Urinary bladder (tissue), 4 donors: ENCODE data around the gene IGFBP1. TPM values are rescaled to one million over a fixed set of nuclear protein-coding genes. Genes with fewer than 3 reads are reported as not detected.

ENCODE experiments used
- DNase-seq: peaks from one replicate; pipeline ENCODE4 v3.0.0-alpha.2; 2015; ENCODE audit errors: extremely low spot score
- H3K27ac ChIP-seq: one replicate; pipeline ENCODE4 v1.5.1; 2013; ENCODE audit warnings: low read depth, mild to moderate bottlenecking, moderate library complexity
- H3K36me3 ChIP-seq: one replicate; pipeline ENCODE4 v1.6.1; 2013; ENCODE audit warnings: mild to moderate bottlenecking, moderate library complexity; ENCODE audit not compliant: insufficient read depth
- H3K4me1 ChIP-seq: one replicate; pipeline ENCODE4 v1.6.1; 2013; ENCODE audit warnings: mild to moderate bottlenecking, moderate library complexity; ENCODE audit not compliant: insufficient read depth
- H3K4me3 ChIP-seq: one replicate; pipeline ENCODE4 v1.5.1; 2013; ENCODE audit warnings: low read depth, low read length
- WGBS: extraction: QIAGEN DNeasy Blood & Tissue Kit; methylation state at CpG from one replicate; pipeline ENCODE4 v1.1.7; 2013; 5-methylcytosine and 5-hydroxymethylcytosine counted together
- polyA plus RNA-seq: library from polyadenylated mRNA; stranded (reverse); fragments of 200-250 nt; gene quantifications from one replicate; pipeline ENCODE4 v1.2.3, GENCODE V29; 2013
- total RNA-seq: library from RNA; depleted of rRNA; stranded (reverse); fragments of >200 nt; gene quantifications from one replicate; pipeline ENCODE4 v1.2.3, GENCODE V29; 2014
- donor health status: healthy with polysubstance abuse.
- donor health status: healthy.

Gene IGFBP1
- total and polyA plus RNA-seq, 2 donors: 0.04 TPM; not detected in 1

DNA sequence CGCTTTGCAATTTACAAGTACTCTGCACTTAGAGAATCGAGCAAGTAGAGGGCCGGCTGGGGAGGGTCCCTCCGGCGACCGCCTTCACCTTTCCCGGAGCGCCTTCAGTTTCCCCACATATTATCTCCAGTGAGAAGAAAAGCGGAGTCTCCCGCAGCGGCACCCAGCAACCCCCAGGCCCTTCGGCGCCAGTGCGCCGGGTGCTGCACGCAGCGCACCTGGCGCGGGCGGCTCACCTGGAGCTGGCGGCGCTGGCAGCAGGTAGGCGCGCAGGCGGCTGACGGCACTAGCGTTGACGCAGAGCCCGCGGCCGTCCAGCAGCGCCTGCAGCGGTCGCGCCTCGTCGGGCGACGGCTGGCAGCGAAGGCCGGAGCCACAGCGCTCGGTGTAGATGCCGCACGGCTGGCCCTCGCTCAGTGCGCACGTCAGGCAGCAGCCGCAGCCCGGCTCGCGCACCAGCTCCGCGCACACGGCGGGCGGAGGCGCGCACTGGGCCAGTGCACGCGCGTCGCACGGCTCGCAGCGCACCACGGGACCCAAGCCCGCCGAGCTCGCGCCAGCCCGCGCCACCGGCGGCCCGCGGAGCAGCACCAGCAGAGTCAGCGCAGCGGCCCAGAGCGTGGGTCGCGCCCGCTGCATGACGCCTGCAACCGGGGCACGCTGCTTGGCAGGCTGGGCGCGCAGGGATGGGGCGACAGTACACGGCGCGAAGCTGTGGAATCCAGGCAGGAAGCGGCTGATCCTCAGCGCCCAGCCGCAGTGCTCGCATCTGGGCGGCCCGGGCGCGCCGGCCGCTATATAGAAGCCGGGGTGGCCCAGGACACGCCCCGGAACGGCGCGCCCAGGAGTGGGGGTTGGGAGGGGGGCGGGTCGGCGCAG, 32.5 kb downstream of the IGFBP1 start, which contains the start of gene IGFBP3:
TSS of gene IGFBP3 (minus strand) at position 771 of the 879 bp plus-strand sequence. CDS start at position 639, 132 bp downstream.
- H3K4me3 ChIP-seq: peak within 1 kb of the TSS; percentile 56
- under 1% methylated on average over 111 of the region's 111 CpGs for WGBS
- no peak within 1 kb of the TSS for H3K27ac ChIP-seq
- no peaks in the 10 kb centered on the region for H3K4me1 ChIP-seq
- H3K36me3 ChIP-seq: peaks cover 2% of the 10 kb centered on the region
- no peak for DNase-seq

DNA sequence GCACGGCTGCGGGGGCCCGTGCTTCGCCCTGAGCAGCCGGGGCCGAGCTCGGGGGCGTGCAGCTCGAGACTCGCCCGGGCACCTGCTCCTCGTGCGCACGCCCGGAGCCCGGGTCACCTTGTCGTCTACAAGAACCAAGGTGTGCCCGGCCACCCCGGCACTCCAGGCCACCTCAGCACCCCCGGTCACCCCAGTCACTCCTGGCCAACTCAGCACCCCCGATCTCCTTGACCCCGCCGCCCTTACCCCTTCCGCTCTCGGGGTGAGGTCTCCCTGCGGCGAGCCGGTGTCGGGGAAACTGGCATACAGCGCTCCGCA, 33.1 kb downstream of the IGFBP1 start:
- no peaks in the 10 kb centered on the region for H3K36me3 ChIP-seq
- 7% methylated on average over 30 of the region's 31 CpGs for WGBS
- no peak overlapping the region for H3K27ac ChIP-seq
- H3K4me3 ChIP-seq: peak overlapping the region; percentile 56
- H3K4me1 ChIP-seq: no peaks in the 10 kb centered on the region
- no peak for DNase-seq

DNA sequence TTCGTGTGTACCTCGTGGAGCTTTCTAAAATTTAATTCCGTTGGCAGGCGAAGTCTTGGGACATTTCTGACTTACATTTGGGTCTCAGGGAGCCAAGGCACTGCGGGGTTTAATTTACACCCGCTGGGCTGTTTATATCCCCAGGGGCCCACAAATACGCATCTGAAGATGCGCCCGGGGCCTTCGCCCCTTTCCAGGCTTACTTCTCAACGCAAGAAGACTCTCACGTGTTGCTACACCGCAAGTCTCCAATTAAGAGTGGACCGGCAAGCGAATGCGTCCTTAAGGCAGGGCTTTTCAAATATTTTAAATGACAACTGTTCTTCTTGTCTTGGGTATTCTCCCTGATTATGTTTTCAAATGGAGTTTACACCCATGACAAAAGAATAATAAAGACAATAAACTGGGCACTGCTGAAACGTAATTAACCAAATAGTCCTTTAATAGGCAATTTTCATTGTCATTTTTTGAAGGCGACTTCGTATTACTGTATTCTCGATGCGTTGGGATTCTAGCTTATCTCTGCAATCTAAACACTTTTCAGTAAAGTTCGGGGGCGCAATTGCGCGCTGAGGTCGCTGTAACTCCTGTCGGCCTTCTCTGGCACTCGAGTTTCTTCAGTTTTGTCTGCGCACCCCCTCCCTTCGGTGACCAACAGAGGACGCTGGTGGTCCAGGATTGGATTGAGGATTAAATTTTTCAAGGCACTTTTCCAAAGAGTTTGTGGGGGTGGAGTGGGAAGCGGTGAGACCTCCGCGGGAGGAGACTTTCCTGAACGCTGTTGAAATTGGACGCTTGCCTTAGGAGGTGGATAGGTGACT, 33.6 kb downstream of the IGFBP1 start:
- 17% methylated on average over 36 of the region's 36 CpGs for WGBS
- Histone ChIP-seq H3K4me3 (peak overlapping the region; percentile 56), H3K27ac (no peak overlapping the region), H3K4me1 (no peaks in the 10 kb centered on the region), H3K36me3 (no peaks in the 10 kb centered on the region)
- DNase-seq: peak; percentile 66

DNA sequence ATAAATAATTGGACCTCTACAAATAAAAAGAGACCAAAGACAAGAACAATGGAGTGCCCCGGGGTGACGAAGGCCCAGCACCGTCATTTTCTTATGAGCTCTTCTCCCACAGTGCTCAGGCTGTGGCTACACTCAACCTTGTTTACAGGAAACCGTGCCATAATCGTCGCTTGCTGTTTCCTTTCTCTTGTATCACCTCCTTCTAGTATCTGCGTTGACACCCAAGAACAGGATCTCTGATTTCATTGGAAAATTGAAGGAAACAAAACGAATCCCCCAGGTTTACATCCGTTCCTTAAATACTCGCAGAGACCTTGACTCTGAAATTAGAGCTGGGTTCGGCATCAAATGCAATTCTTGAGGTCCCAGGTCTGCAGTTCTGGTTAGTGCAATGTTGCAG, 34.5 kb downstream of the IGFBP1 start:
- Histone ChIP-seq H3K4me1 (no peaks in the 10 kb centered on the region), H3K4me3 (peak overlapping the region; percentile 9), H3K36me3 (no peaks in the 10 kb centered on the region), H3K27ac (no peak overlapping the region)
- 16% methylated on average over 11 of the region's 11 CpGs for WGBS
- DNase-seq: no peak

DNA sequence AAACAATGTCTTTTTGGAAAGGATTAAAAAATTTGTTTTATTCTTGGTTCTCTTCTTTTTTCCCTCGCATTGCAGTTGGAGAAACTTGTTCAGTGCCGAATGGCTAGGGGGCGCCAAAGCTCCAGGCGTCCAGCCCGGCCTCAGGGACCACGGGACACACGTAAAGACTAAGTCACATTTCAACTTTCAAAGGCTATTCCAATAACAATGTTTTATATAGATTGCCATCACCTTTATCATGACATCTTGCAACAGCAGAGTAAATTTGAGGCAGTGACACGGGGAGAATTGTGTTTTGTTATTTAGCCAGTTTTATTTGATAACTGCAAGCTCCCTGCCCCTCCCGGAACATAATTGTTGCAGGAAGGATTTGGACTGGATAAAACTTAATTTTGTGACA, 35.0 kb downstream of the IGFBP1 start:
- H3K4me1 ChIP-seq: no peaks in the 10 kb centered on the region
- WGBS: 8% methylated on average over 9 of the region's 9 CpGs
- DNase-seq: peak; percentile 74
- no peak overlapping the region for H3K27ac ChIP-seq
- H3K36me3 ChIP-seq: no peaks in the 10 kb centered on the region
- H3K4me3 ChIP-seq: no peak overlapping the region

DNA sequence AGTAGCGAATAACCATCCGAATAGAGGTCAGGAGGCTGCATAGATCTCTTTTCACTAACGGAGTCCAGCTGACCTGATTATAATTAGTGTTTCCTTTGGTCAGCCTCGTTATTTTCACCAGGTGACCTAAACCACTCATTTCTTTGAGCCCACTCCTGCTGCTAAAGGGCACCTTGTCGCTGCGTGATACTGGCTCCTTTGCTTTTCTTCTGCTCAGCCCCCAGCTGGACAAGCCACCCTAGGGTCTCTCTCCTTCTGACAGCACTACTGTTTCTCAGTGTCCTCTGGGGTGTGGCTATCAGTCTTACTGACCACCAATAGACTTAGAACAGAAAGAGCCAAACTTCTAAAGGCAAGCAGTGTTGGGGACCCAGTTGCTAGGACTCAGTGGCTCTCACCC, 35.5 kb downstream of the IGFBP1 start:
- no peaks in the 10 kb centered on the region for H3K4me1 ChIP-seq

DNA sequence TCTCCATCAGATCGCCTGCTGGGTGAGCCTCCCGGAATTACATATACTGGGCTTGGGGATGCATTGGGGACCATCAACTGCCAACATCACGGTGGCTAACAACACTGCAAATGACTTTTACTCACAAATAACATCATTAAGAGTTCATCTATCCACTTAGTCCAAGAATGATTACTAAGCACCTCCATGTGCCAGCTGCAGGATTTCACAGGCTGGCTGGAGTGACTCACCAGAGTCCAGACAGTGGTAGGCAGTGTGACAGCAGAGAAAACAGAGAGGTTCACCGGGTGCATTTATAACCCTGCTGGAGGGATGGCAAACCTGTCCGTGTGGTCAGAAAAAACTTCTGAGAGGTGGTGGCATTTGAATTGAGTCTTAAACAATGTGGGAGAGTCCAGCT, 36.0 kb downstream of the IGFBP1 start:
- WGBS: 62% methylated on average over 5 of the region's 5 CpGs
- Histone ChIP-seq H3K36me3 (no peaks in the 10 kb centered on the region), H3K4me3 (no peak overlapping the region), H3K4me1 (no peaks in the 10 kb centered on the region), H3K27ac (no peak overlapping the region)
- DNase-seq: no peak

More for the DNA sequence above, 35.5 kb downstream of the IGFBP1 start:
- no peak overlapping the region for H3K4me3 ChIP-seq
- WGBS: 73% methylated on average over 6 of the region's 6 CpGs
- no peaks in the 10 kb centered on the region for H3K36me3 ChIP-seq
- no peak for DNase-seq
- no peak overlapping the region for H3K27ac ChIP-seq

DNA sequence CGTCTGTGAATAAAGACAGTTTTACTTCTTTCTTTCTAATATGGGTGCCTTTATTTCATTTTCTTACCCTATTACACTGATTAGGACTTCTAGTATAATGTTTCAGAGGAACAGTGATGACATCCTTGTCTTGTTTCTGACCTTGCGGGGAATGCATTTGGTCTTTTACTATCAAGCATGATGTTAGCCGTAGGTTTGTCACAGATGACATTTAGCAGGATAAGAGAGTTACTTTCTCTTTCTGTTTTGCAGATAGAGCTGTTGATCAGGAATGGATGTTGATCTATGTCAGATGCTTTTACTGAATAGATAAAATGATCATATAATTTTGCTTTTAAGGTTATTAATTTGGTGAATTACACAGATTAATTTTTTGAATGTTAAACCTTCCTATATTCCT, 39.4 kb downstream of the IGFBP1 start:
- Histone ChIP-seq H3K27ac (no peak overlapping the region), H3K36me3 (no peaks in the 10 kb centered on the region), H3K4me3 (no peak overlapping the region), H3K4me1 (no peaks in the 10 kb centered on the region)
- WGBS: 96% methylated on average over 3 of the region's 3 CpGs
- no peak for DNase-seq

DNA sequence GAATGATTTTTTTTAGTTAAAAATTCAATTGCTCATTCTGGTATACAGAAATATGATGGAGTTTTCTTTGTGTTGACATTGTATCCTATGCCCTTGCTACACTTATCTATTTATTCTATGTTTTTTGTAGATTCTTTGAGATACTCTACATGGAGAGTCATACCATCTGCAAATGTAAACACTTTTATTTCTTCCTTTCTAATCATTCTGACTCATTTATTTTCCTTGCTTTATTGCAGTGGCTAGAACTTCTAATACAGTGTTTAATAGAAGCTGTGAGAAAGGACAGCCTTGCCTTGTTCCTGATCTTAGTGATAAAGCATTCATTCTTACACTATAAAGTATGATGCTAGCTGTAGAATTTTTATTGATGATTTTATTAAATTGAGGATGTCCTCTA, 42.7 kb downstream of the IGFBP1 start:
- no peak for DNase-seq
- H3K4me1 ChIP-seq: no peaks in the 10 kb centered on the region

DNA sequence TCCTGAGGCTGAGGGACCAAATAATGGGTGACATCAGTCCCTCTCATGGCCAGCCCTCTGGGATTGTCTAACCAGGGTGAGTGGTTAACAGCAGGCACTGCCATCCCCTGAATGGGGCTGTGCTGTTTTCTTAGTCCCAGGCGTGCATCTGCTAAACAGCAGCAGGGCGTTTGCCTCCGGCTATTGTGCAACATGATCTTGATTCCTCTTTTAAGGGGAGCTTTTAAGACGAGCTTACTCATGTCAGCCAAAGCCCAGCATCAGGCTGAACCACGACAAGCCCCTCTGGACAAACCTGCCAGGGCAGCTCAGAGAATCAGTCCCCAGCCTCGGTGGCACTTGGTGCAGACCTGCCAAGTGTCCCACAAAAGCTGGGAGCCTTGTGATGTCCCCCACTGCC, 49.0 kb downstream of the IGFBP1 start:
- 69% methylated on average over 6 of the region's 6 CpGs for WGBS
- Histone ChIP-seq H3K36me3 (no peaks in the 10 kb centered on the region), H3K27ac (no peak overlapping the region), H3K4me3 (no peak overlapping the region), H3K4me1 (no peaks in the 10 kb centered on the region)
- DNase-seq: no peak

More for the DNA sequence above, 42.7 kb downstream of the IGFBP1 start:
- Histone ChIP-seq H3K36me3 (no peaks in the 10 kb centered on the region), H3K4me3 (no peak overlapping the region), H3K27ac (no peak overlapping the region)

DNA sequence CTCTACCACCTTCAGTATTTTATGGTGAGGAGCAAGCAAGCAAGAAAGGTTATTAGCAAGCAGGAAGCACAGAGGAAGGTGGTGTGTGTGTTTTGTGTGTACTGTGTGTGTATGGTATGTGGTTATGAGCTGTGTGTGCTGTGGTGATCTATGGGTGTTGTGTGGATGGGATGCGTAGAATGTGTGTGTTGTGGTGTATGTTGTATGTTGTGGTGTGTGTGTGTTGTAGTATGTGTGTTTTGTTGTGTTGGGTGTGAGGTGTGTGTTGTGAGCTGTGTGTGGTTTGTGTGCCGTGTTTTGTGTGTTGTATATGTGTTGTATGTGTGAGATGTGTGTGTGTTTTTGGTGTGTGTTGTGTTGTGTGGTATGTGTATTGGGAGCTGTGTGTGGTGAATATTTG, 49.6 kb downstream of the IGFBP1 start:
- Histone ChIP-seq H3K4me1 (no peaks in the 10 kb centered on the region), H3K27ac (no peak overlapping the region), H3K4me3 (no peak overlapping the region), H3K36me3 (no peaks in the 10 kb centered on the region)
- no peak for DNase-seq
- WGBS: 97% methylated on average over 2 of the region's 2 CpGs

DNA sequence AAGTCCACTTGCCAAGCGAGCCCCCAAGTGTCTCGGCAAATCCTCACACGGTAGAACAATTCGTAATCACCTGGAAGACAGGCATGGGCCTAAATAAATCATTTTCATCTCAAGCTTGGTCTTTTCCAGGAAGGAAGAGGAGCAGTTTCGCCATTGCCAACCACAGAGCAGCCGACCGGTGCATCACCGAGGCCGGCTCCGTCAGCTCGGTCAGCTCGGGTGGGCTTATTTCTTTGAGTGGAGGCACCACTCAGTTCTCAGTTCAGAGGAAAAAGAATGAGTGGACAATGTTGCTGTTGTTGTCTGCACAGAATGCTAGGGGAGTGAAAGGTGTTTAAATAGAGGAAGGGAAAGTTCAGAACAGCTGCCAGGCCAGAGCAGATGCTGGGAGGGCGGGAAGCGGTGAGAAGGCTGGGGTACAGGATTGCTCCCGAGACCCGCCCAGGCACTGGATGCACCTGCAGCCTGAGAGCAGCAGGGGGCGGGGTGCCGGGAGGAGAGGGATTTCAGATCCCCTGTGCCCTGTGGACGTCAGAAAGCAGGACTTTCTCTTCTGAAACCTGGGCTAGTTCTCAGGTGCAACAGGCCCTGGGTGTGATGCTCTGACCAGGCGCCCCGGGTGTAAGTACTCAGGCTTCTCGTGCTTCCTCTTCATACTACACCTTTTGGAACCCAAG, 50.5 kb downstream of the IGFBP1 start:
- no peak overlapping the region for H3K4me3 ChIP-seq
- H3K4me1 ChIP-seq: no peaks in the 10 kb centered on the region
- DNase-seq: no peak
- WGBS: 91% methylated on average over 22 of the region's 22 CpGs
- no peaks in the 10 kb centered on the region for H3K36me3 ChIP-seq
- no peak overlapping the region for H3K27ac ChIP-seq

DNA sequence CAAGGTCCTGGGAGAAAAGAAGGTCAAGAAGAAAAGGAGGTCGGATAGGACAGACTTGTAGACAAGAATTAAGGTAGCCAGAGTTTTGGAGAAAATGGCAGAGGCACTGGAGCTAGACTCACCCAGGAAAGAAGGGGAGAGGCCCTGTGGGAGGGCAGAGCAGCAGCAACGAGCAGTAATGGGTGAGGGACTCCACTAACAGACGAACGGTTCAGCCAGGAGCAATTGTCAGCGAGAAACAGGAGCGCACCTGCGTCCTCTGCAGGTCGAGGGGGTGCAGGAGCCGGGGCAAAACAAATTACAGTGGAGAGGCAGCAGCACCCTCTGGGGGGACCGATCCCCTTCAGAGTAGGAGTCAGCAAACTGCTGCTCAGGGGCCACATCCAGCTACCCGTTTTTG, 51.3 kb downstream of the IGFBP1 start:
- 92% methylated on average over 11 of the region's 11 CpGs for WGBS
- Histone ChIP-seq H3K4me1 (no peaks in the 10 kb centered on the region), H3K4me3 (no peak overlapping the region), H3K36me3 (no peaks in the 10 kb centered on the region), H3K27ac (no peak overlapping the region)
- DNase-seq: no peak
